ENCODE measurements around the gene OTOA. TPM values are rescaled to one million over a fixed set of nuclear protein-coding genes. Genes with fewer than 3 reads are reported as not detected.

OTOA gene
- total RNA-seq, 1 experiment from 2014 or later: not detected

Other genes starting within 250 kb of the OTOA start
- gene METTL9, start 64.4 kb upstream of the OTOA start, total RNA-seq (2014; rRNA removed; shearing (Covaris generic)): 194 and 212 TPM in 2 replicates
- gene IGSF6, start 11.4 kb upstream of the OTOA start, total RNA-seq (2014; rRNA removed; shearing (Covaris generic)): not detected in 2 replicates
- gene NPIPB4, start 193.8 kb downstream of the OTOA start, total RNA-seq (2014; rRNA removed; shearing (Covaris generic)): 1.9 and 6.8 TPM in 2 replicates